ENCODE results near the gene CSPG4. TPM values are rescaled to one million over a fixed set of nuclear protein-coding genes. Genes with fewer than 3 reads are reported as not detected.

The CSPG4 gene
- total and polyA plus RNA-seq, 2 of the 4 experiments (the other 2 are of a cell fraction): 12.4 to 28.4 TPM

GRCh38 chr15:75675579-75676404 is 36.9 kb downstream of the CSPG4 start (continued):
- TF ChIP-seq FOS (IDR thresholded peaks at IDR 0.05; ENCODE audit: low read depth, low read length): no peak

GRCh38 chr15:75674366-75674765 is 38.3 kb downstream of the CSPG4 start:
- no peak overlapping the region for H2BK5ac ChIP-seq (ENCODE audit: low read depth, low read length, poor library complexity, severe bottlenecking)
- H4K20me1 ChIP-seq (ENCODE audit: insufficient read depth, low read length): peaks cover 21% of the 10 kb centered on the region
- H4K5ac ChIP-seq (ENCODE audit: low read depth, low read length): no peak overlapping the region
- H4K91ac ChIP-seq (ENCODE audit: insufficient read depth, low read depth, low read length): no peak overlapping the region
- no peak for ATAC-seq (ENCODE audit: low read depth)
- H3K36me3 ChIP-seq (ENCODE audit: control insufficient read depth, insufficient read depth, low read length): peaks cover 5% of the 10 kb centered on the region; the same call in 1 of the 2 replicates
- ChIA-PET CTCF (no interaction called here), POLR2A (ENCODE audit: unreplicated experiment) (no interaction called here)
- no peak overlapping the region for H3K4ac ChIP-seq (ENCODE audit: low read depth, low read length)
- no peak overlapping the region for H2BK120ac ChIP-seq (ENCODE audit: low read depth, low read length)
- H4K8ac ChIP-seq (ENCODE audit: low read depth in 2 of 2, low read length in 2 of 2): no peak overlapping the region
- no peak for DNase-seq
- no peak overlapping the region for H2BK15ac ChIP-seq (ENCODE audit: low read depth, low read length)
- peaks cover 0 to 48% of the 10 kb centered on the region in 2 experiments for H3K79me1 ChIP-seq (ENCODE audit: low read depth in 1 of 2, low read length in 2 of 2)
- intact Hi-C loops (cut with micrococcal nuclease): loop anchor here (5.0 to 10.0 kb wide), 2 partner anchors 50 to 97 kb away; partner anchors contain the start of genes PTPN9 and SNUPN
- no peak overlapping the region for H3K18ac ChIP-seq (ENCODE audit: low read depth, low read length)
- H3K23ac ChIP-seq (ENCODE audit: low read depth, low read length): no peak overlapping the region
- H3K56ac ChIP-seq (ENCODE audit: extremely low read depth, insufficient read depth, low read length): no peak overlapping the region
- H3K4me3 ChIP-seq (ENCODE audit: insufficient read depth, low read depth, low read length): no peak overlapping the region
- no peak overlapping the region for H2AK9ac ChIP-seq (replicated peaks; ENCODE audit: low read depth, low read length, poor library complexity)
- no peak overlapping the region for H3K27ac ChIP-seq (ENCODE audit: insufficient read depth, low read length)
- no peaks in the 10 kb centered on the region for H3K27me3 ChIP-seq (ENCODE audit: control insufficient read depth, insufficient read depth, low read length)
- no TSS peak for BruUV-seq (replicated peaks)
- H3K4me1 ChIP-seq (ENCODE audit: control insufficient read depth, insufficient read depth, low read length): peaks cover 26% of the 10 kb centered on the region
- dilution Hi-C loops (cut with HindIII; ENCODE audit: low sequenced_read_pairs, unreplicated experiment): no loop called here
- no peaks in the 10 kb centered on the region for H3K9me3 ChIP-seq (ENCODE audit: control insufficient read depth, insufficient read depth, low read length)
- peaks cover 31% of the 10 kb centered on the region for H3K9me1 ChIP-seq (ENCODE audit: insufficient read depth, low read length)
- H2AFZ ChIP-seq (replicated peaks; ENCODE audit: low read length, poor library complexity): peak overlapping the region; percentile 34
- H3K14ac ChIP-seq (replicated peaks; ENCODE audit: low read depth, low read length): no peak overlapping the region
- TF ChIP-seq RFX5 (IDR thresholded peaks at IDR 0.05; ENCODE audit: low read depth, low read length): no peak
- no peak for TF ChIP-seq ELK1 (IDR thresholded peaks at IDR 0.05; ENCODE audit: borderline replicate concordance, low read depth, low read length)
- no peak for TF ChIP-seq FOS (IDR thresholded peaks at IDR 0.05; ENCODE audit: low read depth, low read length)
- TF ChIP-seq POLR2A (IDR thresholded peaks at IDR 0.05; ENCODE audit: low read depth, low read length): 0 out of 2 replicates have a peak, but pooled peaks have one; percentile 15
- TF ChIP-seq BHLHE40 (IDR thresholded peaks at IDR 0.05; ENCODE audit: low read depth, low read length): no peak
- TF ChIP-seq USF2 (IDR thresholded peaks at IDR 0.05; ENCODE audit: low read depth, low read length): no peak
- no peak overlapping the region for H3K9ac ChIP-seq (ENCODE audit: low read depth, low read length)
- no peak overlapping the region for H2BK20ac ChIP-seq (ENCODE audit: low read depth, low read length)
- in situ Hi-C loops (cut with MboI; ENCODE audit: low sequenced_read_pairs): no loop called here
- no peak overlapping the region; the same call in 1 of the 2 replicates for H2AK5ac ChIP-seq (ENCODE audit: low read depth, low read length)
- H3K4me2 ChIP-seq (ENCODE audit: low read depth, low read length): no peak overlapping the region
- 90% methylated on average over 4 of the region's 8 CpGs; no CpG with 5 or more reads in 1 of the 2 experiments for WGBS, 2 experiments (ENCODE audit: extremely low coverage in 2 of 2, insufficient read length in 1 of 2)

Data from IMR-90 (cell line).